AG04449 (cell line): ENCODE measurements around the gene SDHB.

Experiments
- CTCF ChIA-PET: fragments of 350-600 bp; formaldehyde crosslinking; extraction: SDS; loops from one replicate; lab custom pipeline; 2021; ENCODE audit warnings: antibody characterized with exemption; lab: Yijun Ruan, JAX
- POLR2A ChIA-PET: fragments of 400-600, 350-600 bp; formaldehyde crosslinking; extraction: SDS; loops from one replicate; lab custom pipeline; 2020; ENCODE audit warnings: antibody characterized with exemption, inconsistent platforms; lab: Yijun Ruan, JAX
- DNase-seq: peaks from one replicate; pipeline ENCODE4 v3.0.0-alpha.2; 2010; ENCODE audit warnings: low read depth, low spot score
- H3K4me3 ChIP-seq: 2 replicates; pipeline ENCODE4 v1.5.1; 2011; ENCODE audit warnings: low read depth, mild to moderate bottlenecking, control low read depth, low read length
- TF ChIP-seq, protein P1 (sequence below): IDR thresholded peaks from one replicate; pipeline ENCODE4 v1.5.1; 2011; ENCODE audit warnings: mild to moderate bottlenecking, moderate library complexity, low read length, control low read depth, inconsistent platforms; ENCODE audit not compliant: insufficient read depth; ENCODE audit errors: missing control alignments

Gene SDHB

DNA sequence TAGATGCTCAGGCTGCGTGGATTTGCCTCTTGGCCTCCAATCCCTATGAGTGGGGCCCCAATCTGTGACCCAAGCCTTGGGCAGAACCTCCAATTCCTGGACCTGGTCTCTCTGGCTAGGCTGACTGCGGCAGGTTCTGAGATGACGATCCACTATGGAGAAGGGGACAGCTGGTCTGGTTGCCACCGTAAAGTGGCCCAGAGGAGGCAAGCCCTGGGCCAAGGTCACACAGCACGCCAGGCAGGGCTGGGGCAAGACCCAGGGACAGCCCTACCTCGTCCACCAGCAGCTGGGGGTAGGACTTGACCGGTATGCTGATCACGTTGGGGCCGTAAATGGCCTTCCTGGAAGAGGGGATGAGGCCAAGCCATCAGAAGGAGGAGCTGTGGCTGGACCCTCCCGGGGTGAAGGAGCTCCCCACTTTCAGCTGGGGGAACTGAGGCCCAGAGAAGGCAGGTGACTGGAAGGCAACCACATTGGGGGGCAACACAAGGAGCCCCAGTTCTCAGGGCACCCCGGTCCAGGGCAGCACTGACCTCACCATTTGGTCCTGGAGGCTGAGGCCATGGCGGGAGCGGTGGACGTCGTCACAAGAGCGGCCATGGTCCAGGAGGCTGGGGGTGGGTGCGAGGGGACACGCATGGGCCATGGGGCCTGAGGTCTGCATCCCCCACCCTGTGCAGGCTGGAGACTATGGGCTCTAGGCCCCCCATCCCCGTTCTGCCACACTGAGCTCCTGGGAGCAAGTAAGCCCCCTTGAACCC is 51.9 kb downstream of the SDHB start:
- POLR2A ChIA-PET, result interaction anchor here (0.6 kb wide), 1 partner anchor 358 kb away, joined by 4 read pairs; no protein-coding TSS in a partner anchor
- DNase-seq, result no peak
- H3K4me3 ChIP-seq, result no peak overlapping the region
- CTCF ChIA-PET, result interaction anchor here (1.4 to 2.6 kb wide), 2 partner anchors 10 to 15 kb away, joined by 3 to 10 read pairs; no protein-coding TSS in a partner anchor
- TF ChIP-seq, protein P1, sequence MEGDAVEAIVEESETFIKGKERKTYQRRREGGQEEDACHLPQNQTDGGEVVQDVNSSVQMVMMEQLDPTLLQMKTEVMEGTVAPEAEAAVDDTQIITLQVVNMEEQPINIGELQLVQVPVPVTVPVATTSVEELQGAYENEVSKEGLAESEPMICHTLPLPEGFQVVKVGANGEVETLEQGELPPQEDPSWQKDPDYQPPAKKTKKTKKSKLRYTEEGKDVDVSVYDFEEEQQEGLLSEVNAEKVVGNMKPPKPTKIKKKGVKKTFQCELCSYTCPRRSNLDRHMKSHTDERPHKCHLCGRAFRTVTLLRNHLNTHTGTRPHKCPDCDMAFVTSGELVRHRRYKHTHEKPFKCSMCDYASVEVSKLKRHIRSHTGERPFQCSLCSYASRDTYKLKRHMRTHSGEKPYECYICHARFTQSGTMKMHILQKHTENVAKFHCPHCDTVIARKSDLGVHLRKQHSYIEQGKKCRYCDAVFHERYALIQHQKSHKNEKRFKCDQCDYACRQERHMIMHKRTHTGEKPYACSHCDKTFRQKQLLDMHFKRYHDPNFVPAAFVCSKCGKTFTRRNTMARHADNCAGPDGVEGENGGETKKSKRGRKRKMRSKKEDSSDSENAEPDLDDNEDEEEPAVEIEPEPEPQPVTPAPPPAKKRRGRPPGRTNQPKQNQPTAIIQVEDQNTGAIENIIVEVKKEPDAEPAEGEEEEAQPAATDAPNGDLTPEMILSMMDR, result no peak

- DNase-seq, result no peak
- TF ChIP-seq, protein P1, result no peak
- ChIA-PET CTCF (interaction anchor here (0.7 kb wide), 1 partner anchor 49 kb away, joined by 3 read pairs; no protein-coding TSS in a partner anchor), POLR2A (interaction anchor here (0.9 kb wide), 1 partner anchor 15 kb away, joined by 3 read pairs; no protein-coding TSS in a partner anchor)
- H3K4me3 ChIP-seq, result no peak overlapping the region
Measured at GRCh38 chr1:16999863-17000262, 54.0 kb downstream of the SDHB start.

DNA sequence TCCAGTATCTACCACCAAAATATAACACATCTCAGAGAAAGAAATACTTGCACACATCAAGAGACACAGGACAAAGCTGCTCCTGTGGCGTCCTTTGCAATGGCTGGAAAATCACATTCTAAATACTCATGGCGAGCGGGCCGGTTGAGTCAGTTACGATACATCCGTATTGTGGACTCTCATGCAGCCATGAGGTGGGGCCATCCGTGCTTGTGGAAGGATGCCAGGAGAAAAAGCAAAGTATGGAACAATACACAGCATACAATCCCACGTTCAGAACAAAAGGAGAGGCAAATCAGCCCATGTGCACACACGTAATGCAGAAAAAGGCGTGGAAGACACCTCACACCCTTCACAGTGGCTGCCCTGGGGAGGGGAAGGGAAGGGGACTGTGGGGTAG is 55.2 kb downstream of the SDHB start:
- DNase-seq, result no peak

DNA sequence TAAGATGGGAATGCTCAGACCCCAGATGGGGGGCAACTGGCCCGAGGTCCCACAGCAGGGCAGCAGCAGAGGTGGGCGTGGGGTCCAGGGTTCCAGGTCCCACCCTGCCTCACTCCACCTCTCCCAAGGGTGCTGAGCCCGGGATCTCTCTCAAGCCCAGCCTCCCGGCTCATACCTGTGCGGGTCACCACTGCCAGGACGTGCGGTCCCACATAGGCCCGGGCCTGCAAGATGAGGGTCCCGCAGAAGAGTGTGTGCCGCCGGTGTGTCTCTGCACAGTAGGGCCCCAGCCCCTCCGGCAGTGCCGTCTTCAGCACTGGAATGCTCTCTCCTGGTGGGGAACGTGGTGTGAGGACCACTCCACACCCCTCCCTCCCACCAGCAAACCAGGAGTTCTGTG is 57.0 kb downstream of the SDHB start:
- ChIA-PET POLR2A (no interaction called here), CTCF (no interaction called here)
- TF ChIP-seq, protein P1, result no peak
- H3K4me3 ChIP-seq, result no peak overlapping the region
- DNase-seq, result no peak

More for the DNA sequence above, 55.2 kb downstream of the SDHB start:
- TF ChIP-seq, protein P1, result no peak
- no peak overlapping the region for H3K4me3 ChIP-seq
- POLR2A ChIA-PET, result no interaction called here
- CTCF ChIA-PET, result no interaction called here

- TF ChIP-seq, protein P1, result no peak
- ChIA-PET POLR2A (no interaction called here), CTCF (no interaction called here)
- no peak overlapping the region for H3K4me3 ChIP-seq
- DNase-seq, result no peak
Measured at GRCh38 chr1:16993521-16994038, 60.3 kb downstream of the SDHB start.

DNA sequence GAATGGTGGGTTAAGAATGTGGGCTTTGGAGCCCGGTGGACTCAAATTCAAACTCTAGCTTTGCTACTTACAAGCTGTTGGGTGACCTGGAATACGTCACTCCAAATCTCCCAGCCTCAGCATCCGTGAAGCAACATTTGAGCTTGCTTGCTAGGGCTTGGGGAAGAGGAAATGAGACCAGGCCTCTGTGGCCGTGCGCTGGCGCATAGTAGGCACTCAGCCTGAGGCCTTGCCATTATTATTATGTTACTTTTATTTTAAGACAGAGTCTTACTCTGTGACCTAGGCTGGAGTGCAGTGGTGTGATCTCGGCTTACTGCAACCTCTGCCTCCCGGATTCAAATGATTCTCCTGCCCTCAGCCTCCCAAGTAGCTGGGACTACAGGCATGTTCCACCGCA is 61.2 kb downstream of the SDHB start:
- TF ChIP-seq, protein P1, result no peak
- POLR2A ChIA-PET, result no interaction called here
- DNase-seq, result no peak
- CTCF ChIA-PET, result interaction anchor here (0.7 to 1.1 kb wide), 2 partner anchors 9 to 18 kb away, joined by 3 read pairs; no protein-coding TSS in a partner anchor
- no peak overlapping the region for H3K4me3 ChIP-seq
